Motor neuron (in vitro differentiated cells): ENCODE results near the gene NCOA6. TPM values are rescaled to one million over a fixed set of nuclear protein-coding genes. Genes with fewer than 3 reads are reported as not detected.
"Not testable (repeated sequence)": the region's sequence is repeated elsewhere in the genome, so short reads cannot be mapped to it uniquely, and the experiment has no call there.

Source experiments
- ATAC-seq, 8 experiments: fragments of 200-7000 bp; cut with Tn5 transposase; replicated peaks in 6 of 8; 2 replicates each; pipeline ENCODE4 v1.8.0; 2021; ENCODE audit warnings: mild to moderate bottlenecking in 8 of 8, moderate library complexity in 8 of 8
- H3K27ac ChIP-seq, 2 donors: fragments of 250-450 bp; sonication (Bioruptor Pico); 2 replicates each; pipeline ENCODE4 v1.9.0; 2021; ENCODE audit warnings: antibody characterized with exemption in 2 of 2, mild to moderate bottlenecking in 2 of 2, moderate library complexity in 1 of 2
- H3K4me1 ChIP-seq, 2 donors: fragments of 250-450 bp; sonication (Bioruptor Pico); replicated peaks in 1 of 2; 2 replicates each; pipeline ENCODE4 v1.6.1; 2021; ENCODE audit warnings: antibody characterized with exemption in 2 of 2, mild to moderate bottlenecking in 2 of 2, moderate library complexity in 1 of 2
- H3K4me3 ChIP-seq, 5 donors: fragments of 250-450 bp; sonication (Bioruptor Pico); 2 replicates each; pipeline ENCODE4 v1.9.0; 2021; ENCODE audit warnings: antibody characterized with exemption in 5 of 5, mild to moderate bottlenecking in 5 of 5, moderate library complexity in 4 of 5
- WGBS, 10 experiments: fragments of 450-650 bp; shearing (Covaris generic); methylation state at CpG; one replicate each; pipeline ENCODE4 v1.0.0; 2022; 5-methylcytosine and 5-hydroxymethylcytosine counted together
- in situ Hi-C, 9 experiments: fragments of 400-800 bp; cut with MboI; loops; one replicate each; pipeline ENCODE4 v1.15.0; 2021; ENCODE audit warnings: low sequenced_read_pairs in 9 of 9, low pct_unique_long_range_greater_than_20kb in 2 of 9; ENCODE audit not compliant: unreplicated experiment in 9 of 9
- total RNA-seq, 8 experiments: library from RNA; unstranded; fragments of 300-600 nt; gene quantifications; 2 replicates each; pipeline versions ENCODE4 v1.2.3 to v1.2.4, GENCODE V29; 2022

Gene NCOA6
- total RNA-seq, 8 experiments from 2014 or later = 6.6 to 25.6 (median 19.2) TPM

DNA sequence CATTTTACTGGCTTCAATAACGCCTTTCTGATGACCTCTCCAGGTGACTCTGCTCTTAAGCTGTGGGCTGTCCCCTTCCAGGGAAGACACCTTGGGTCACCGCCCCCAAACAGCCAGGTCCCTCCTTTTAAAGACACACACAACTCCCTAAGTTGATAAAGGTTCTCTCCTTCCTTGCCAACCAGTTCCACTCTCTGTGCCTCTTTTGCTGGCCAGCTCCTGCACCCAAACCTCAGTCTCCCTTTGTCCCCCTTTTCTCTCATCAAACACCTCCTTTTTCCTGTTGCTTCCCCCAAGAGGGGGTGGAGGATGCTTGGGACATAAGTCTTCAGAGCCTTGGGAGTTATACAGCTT, 1.0 kb downstream of the NCOA6 start:
- in situ Hi-C loops = no loop called here
- H3K4me1 ChIP-seq = peaks cover 0 to 3% of the 10 kb centered on the region in 2 donors
- peak; percentile 6 to 41 (median 20) for ATAC-seq
- peak overlapping the region; percentile 97 to 99 for H3K27ac ChIP-seq
- H3K4me3 ChIP-seq = peak overlapping the region; percentile 83 to 99 (median 94)
- 0 to 36% (median 0%) methylated on average over 1 to 2 of the region's 2 CpGs; no CpG with 5 or more reads in 4 of the 10 experiments for WGBS, 10 experiments

DNA sequence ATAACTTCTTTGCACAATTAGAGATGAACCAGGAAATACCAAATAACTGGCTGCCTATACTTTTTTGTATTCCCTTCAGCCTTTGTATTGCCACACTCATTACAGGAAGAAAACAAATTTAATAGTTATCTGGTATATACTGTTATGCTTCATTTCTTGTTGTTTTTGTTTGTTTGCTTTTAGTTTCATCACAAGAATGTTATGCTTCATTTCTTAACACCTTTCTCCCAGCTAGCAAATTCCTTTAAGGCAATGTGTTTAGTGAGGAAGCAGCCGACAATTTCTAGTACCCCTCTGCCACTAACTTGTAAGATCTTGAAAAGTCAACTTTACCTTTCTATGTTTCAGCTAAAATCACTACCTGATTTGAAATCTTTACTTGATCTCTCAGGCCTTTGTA, 1.4 kb downstream of the NCOA6 start:
- peaks cover 0 to 3% of the 10 kb centered on the region in 2 donors for H3K4me1 ChIP-seq
- no peak overlapping the region for H3K27ac ChIP-seq
- no peak for ATAC-seq
- H3K4me3 ChIP-seq = peak overlapping the region; percentile 83 to 99 (median 94)
- 0 to 83% (median 42%) methylated on average over 1 of the region's 1 CpG; no CpG with 5 or more reads in 5 of the 10 experiments for WGBS, 10 experiments
- in situ Hi-C loops = no loop called here

DNA sequence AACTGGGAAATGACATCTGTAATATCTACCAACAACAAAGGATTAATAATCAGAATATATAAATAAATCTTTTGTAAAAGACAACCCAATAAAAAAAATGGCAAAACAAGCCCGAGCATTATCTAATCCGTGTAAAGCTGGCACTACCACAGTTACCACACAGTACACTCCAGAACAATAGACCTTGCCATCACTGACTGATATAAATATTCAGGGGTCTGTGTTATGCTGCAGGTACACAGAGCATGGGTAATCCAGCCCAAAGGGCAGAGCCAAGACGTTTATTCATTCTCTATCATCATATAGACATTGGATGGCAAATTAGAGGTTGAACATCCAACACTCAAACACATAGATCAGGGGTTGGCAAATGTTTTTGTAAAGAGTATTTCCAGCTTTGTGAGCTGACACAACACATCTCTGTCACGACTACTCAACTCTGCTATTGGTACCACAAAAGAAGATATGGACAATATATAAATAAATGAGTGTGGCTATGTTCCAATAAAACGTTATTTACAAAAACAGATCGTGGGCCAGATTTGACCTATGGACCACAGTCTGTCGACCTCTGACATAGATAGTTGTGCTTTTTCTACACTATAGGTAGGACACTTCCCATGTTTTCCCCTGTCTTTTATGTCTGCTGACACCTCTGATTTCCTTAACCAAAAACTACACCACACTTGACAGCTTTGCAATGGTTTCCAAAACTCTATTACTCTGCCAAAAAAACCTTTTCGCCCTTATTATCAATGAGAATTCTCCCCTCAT, 4.5 kb downstream of the NCOA6 start:
- in situ Hi-C loops = no loop called here
- peaks cover 5% of the 10 kb centered on the region in 2 donors for H3K4me1 ChIP-seq
- no peak overlapping the region for H3K27ac ChIP-seq
- whole genome bisulfite sequencing, 10 experiments = 67 to 96% (median 72%) methylated on average over 2 to 8 of the region's 8 CpGs; no CpG with 5 or more reads in 1 of the 10 experiments
- ATAC-seq = no peak
- no peak overlapping the region for H3K4me3 ChIP-seq

DNA sequence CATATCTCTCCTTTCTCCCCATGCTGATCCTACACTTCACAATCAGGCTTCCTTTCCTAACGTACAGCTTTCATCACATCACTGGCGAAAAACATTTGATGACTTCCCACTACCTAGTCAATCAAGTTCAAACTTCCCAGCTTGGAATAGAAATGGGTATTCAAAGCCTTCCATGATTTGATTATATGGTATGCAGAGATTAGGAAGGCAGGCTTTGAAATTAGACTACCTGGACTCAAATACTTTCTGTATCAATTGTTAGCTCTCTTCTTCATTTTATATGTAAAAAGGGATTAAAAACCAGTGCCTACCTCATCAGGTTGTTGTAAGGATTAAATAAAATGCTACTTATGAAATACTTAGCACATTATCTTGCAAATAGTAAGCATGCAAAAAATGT, 7.7 kb downstream of the NCOA6 start:
- 50 to 100% (median 69%) methylated on average over 1 to 2 of the region's 2 CpGs; no CpG with 5 or more reads in 3 of the 10 experiments for WGBS, 10 experiments
- in situ Hi-C loops = no loop called here
- ATAC-seq = no peak
- H3K27ac ChIP-seq = no peak overlapping the region
- peaks cover 5 to 8% of the 10 kb centered on the region in 2 donors for H3K4me1 ChIP-seq
- no peak overlapping the region for H3K4me3 ChIP-seq

DNA sequence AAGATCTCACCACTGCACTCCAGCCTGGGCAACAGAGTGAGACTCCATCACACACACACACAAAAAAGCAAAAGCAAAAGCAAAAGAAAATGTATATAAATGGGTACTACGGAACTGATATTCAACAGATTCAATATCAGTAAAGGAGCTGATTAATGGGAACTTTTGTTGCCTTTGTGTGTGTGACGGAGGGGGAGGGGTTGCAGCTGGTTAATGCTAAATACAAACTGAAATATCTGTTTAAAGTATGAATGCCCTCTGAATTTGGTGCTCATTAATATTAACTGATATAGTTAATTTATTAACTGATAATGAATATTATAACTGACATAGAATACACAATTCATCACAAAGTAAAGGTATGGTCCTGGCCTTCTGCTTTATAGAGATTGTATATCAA, 8.4 kb downstream of the NCOA6 start:
- ATAC-seq = no peak
- WGBS, 10 experiments = 0 to 100% (median 83%) methylated on average over 1 to 2 of the region's 2 CpGs; no CpG with 5 or more reads in 3 of the 10 experiments
- H3K27ac ChIP-seq = no peak overlapping the region
- peaks cover 5 to 8% of the 10 kb centered on the region in 2 donors for H3K4me1 ChIP-seq
- no peak overlapping the region for H3K4me3 ChIP-seq
- in situ Hi-C loops = no loop called here

DNA sequence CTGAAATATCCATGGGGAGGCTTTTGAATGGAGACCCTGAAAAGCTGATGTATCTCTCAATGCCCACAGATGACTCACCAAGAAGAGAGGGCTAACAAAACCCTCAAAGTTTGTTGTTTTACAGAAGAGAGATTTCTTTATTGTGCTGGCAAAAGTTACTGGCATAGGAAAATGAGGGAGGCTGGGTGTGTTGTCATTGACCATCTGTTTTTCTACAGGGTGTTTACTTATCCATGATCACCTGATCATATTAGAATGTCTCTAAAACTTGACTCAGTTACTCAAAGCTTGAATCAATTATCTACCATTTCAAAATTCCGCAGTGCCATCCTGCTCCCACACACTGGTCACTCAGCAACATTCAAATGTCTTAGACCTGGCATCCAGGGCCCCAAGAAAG, 9.8 kb downstream of the NCOA6 start:
- peak in 3 of 8 experiments; percentile 31 to 67 (median 35) for ATAC-seq
- Histone ChIP-seq H3K27ac (no peak overlapping the region), H3K4me3 (no peak overlapping the region), H3K4me1 (peaks cover 5 to 8% of the 10 kb centered on the region in 2 donors)
- in situ Hi-C loops = no loop called here
- 0 to 100% (median 83%) methylated on average over 1 of the region's 1 CpG; no CpG with 5 or more reads in 1 of the 10 experiments for WGBS, 10 experiments

DNA sequence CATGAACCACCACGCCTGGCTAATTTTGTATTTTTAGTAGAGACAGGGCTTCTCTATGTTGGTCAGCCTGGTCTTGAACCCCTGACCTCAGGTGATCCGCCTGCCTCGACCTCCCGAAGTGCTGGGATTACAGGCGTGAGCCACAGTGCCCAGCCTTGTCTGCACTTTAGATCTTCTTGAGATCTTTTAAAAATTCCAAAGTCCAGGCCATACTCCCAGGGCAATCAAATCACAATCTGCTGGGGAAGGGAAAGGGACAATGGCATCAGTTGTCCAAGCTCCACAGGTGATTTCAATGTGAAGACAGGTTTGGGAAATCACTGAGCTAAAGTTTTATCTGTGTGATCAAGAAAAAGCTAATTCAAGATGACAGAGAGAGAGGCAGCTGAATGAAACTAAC, 16.9 kb downstream of the NCOA6 start:
- ATAC-seq = no peak
- in situ Hi-C loops = no loop called here
- no peaks in the 10 kb centered on the region for H3K4me1 ChIP-seq

DNA sequence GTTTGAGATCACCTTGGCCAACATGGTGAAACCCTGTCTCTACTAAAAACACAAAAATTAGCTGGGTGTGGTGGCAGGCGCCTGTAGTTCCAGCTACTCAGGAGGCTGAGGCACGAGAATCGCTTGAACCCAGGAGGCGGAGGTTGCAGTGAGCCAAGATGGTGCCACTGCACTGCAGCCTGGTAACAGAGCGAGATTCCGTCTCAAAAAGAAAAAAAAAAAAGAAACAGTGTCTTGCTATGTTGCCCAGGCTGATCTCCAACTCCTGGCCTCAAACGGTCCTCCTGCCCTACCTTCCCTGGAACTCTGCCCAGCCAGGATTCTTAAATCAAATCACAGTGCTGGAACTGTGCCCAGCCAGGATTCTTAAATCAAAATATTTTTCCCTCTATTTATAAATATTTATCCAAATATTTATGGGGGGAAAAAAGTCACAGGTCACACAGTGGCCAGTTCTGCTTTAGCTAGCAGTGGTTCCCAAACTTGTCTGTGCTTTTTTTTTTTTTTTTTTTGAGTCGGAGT, 17.4 kb downstream of the NCOA6 start:
- 83 to 100% (median 92%) methylated on average over 2 to 4 of the region's 8 CpGs; no CpG with 5 or more reads in 4 of the 10 experiments for WGBS, 10 experiments
- H3K27ac ChIP-seq, H3K4me1 ChIP-seq, in situ Hi-C loops, ATAC-seq, H3K4me3 ChIP-seq: not testable (repeated sequence)

More for the DNA sequence above, 16.9 kb downstream of the NCOA6 start:
- Histone ChIP-seq H3K27ac (no peak overlapping the region), H3K4me3 (no peak overlapping the region)
- WGBS, 10 experiments = 93 to 100% (median 100%) methylated on average over 1 to 5 of the region's 5 CpGs; no CpG with 5 or more reads in 4 of the 10 experiments

DNA sequence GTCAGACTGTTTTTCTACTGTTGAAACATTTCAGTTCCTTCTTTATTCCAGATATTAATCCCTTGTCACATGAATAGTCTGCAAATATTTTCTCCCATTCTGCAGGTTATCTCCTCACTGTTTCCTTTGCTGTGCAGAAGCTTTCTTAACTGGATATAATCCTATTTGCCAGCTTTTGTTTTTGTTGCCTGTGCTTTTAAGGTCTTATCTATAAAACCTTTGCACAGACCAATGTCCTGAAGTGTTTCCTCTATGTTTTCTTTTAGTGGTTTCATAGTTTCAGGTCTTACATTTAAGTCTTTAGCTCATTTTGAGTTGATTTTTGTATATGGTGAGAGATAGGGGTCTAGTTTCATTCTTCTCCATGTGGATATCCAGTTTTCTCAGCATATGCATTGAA, 19.2 kb downstream of the NCOA6 start:
- Histone ChIP-seq H3K4me1 (no peaks in the 10 kb centered on the region), H3K4me3 (no peak overlapping the region), H3K27ac (no peak overlapping the region)
- in situ Hi-C loops = no loop called here
- ATAC-seq = no peak

DNA sequence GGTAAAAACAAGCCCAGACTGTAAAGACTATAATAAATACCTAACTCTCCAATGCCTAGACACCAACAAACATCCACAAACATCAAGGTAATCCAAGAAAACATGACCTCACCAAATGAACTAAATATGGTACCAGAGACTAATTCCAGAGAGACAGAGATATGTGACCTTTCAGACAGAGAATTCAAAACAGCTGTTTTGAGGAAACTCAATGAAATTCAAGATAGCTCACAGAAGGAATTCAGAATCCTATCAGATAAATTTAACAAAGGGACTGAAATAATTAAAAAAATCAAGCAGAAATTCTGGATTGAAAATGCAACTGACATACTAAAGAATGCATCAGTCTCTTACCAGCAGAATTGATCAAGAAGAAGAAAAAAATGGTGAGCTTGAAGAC, 26.6 kb downstream of the NCOA6 start:
- Histone ChIP-seq H3K4me1 (no peaks in the 10 kb centered on the region), H3K27ac (no peak overlapping the region), H3K4me3 (no peak overlapping the region)
- ATAC-seq = no peak
- in situ Hi-C loops = no loop called here

DNA sequence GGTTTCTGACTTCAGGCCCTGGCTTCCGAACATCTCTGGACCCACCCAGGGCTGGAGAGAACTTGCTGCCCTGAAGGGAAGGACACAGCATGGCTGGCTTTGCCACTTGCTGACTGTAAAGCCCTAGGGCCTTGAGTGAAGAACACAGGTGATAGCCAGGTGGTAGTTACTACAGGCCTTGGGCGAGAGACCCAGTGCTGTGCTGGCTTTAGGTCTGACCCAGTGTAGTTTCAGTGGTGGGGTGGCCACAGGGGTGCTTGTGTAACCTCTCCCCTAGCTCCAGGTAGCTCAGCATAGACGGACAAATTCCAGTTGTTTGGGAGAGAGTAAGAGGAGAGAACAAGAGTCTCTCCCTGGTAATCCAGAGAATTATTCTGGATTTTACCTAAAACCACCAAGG, 27.1 kb downstream of the NCOA6 start:
- no peak overlapping the region for H3K4me3 ChIP-seq
- in situ Hi-C loops = no loop called here
- no peaks in the 10 kb centered on the region for H3K4me1 ChIP-seq
- no peak overlapping the region for H3K27ac ChIP-seq
- ATAC-seq = no peak
- WGBS, 10 experiments = 40 to 100% (median 71%) methylated on average over 1 to 3 of the region's 3 CpGs; no CpG with 5 or more reads in 3 of the 10 experiments

DNA sequence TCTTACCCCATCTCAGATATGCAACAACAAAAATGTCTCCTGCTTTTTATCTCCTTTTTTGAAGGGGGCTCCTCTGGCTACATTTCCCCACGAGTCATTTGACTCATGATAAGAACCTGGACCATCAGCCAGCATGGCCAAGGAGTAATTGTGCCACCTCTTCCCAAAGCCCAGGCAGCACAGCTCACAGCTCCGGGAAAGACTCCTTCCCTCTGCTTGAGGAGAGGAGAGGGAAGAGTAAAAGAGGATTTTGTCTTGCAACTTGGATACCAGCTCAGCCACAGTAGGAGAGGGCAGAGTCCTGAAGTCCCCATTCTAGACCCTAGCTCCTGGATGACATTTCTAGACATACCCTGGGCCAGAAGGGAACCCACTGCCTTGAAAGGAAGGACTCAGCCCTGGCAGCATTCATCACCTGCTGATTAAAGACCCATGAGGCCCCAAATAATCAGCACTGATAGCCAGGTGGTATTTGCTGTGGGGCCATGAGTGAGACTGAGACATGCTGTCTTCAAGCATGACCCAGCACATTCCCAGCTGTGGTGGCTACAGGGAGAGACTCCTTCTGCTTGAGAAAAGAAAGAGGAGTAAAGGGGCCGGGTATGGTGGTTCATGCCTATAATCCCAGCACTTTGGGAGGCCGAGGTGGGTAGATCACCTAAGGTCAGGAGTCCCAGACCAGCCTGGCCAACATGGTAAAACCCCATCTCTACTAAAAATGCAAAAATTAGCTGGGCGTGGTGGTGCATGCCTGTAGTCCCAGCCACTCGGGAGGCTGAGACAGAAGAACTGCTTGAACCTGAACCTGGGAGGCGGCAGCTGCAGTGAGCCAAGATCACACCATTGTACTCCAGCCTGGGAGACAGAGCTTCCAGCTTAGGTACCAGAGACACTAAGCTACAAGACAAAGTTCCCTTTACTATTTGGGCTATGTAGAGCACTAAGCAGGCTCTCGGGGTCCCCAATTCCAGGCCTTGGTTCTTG, 28.1 kb downstream of the NCOA6 start:
- H3K4me1 ChIP-seq = no peaks in the 10 kb centered on the region
- ATAC-seq = peak in 1 of 8 experiments; percentile 62
- 83 to 100% (median 100%) methylated on average over 1 to 4 of the region's 8 CpGs; no CpG with 5 or more reads in 2 of the 10 experiments for WGBS, 10 experiments
- H3K27ac ChIP-seq = no peak overlapping the region
- in situ Hi-C loops = no loop called here
- no peak overlapping the region for H3K4me3 ChIP-seq
